ENCODE results near the gene XRN1. TPM values are rescaled to one million over a fixed set of nuclear protein-coding genes. Genes with fewer than 3 reads are reported as not detected.

XRN1 gene
- total and polyA plus RNA-seq, 10 of the 15 experiments (the other 5 are each of a cell fraction or from before 2014, with no cell fraction given): 1.7 to 38.8 (median 15.5) TPM

DNA sequence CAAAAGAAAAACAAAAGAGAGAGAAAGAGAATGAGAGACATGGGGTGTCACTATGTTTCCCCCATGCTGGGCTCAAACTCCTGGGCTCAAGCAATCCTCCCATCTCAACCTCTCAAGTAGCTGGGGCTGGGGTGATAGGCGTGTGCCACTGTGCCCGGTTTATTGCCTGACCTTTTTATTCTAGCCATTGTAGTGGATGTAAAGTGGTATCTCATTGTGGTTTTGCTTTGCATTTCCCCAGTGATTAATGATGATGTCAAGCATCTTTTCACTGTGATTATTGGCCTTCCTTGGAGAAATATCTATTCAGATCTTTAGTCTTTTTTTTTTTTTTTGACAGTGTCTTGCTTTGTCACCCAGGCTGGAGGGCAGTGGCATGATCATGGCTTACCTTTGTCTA, 184.7 kb downstream of the XRN1 start:
- CTCF ChIA-PET: no interaction called here
- SMC1A ChIA-PET (ENCODE audit: uncharacterized antibody, unreplicated experiment): interaction anchor here (1.0 to 1.3 kb wide), 3 partner anchors 19 to 524 kb away, joined by 3 to 4 read pairs (median 3); no protein-coding TSS in a partner anchor

More for the DNA sequence above, 184.7 kb downstream of the XRN1 start:
- Histone ChIP-seq H3K4me3 (no peak overlapping the region), H3K4me2 (ENCODE audit: control insufficient read depth, insufficient read depth) (no peak overlapping the region), H3K36me3 (ENCODE audit: control insufficient read depth in 2 of 2, insufficient read depth in 2 of 2, low read length in 1 of 2) (no peaks in the 10 kb centered on the region), H3K27ac (ENCODE audit: control insufficient read depth, insufficient read depth) (no peak overlapping the region), H3K9me3 (replicated peaks; ENCODE audit: control insufficient read depth, insufficient read depth, low read length) (no peaks in the 10 kb centered on the region), H3K4me1 (ENCODE audit: control insufficient read depth, insufficient read depth, low read length) (no peaks in the 10 kb centered on the region), H3K79me2 (ENCODE audit: control insufficient read depth, insufficient read depth, low read length) (no peaks in the 10 kb centered on the region), H2AFZ (ENCODE audit: control insufficient read depth, low read depth, low read length) (no peak overlapping the region), H3K9ac (ENCODE audit: control insufficient read depth, insufficient read depth, low read length) (no peak overlapping the region), H4K20me1 (ENCODE audit: control insufficient read depth, insufficient read depth) (no peaks in the 10 kb centered on the region), H3K27me3 (replicated peaks in 1 of 2; ENCODE audit: control insufficient read depth in 2 of 2, insufficient read depth in 2 of 2, low read length in 1 of 2) (no peaks in the 10 kb centered on the region)
- intact Hi-C loops (cut with micrococcal nuclease; ENCODE audit: unreplicated experiment) (no loop called here), in situ Hi-C loops (cut with MboI) (no loop called here)
- FAIRE-seq (no peak), ATAC-seq (no peak), DNase-seq (ENCODE audit: low read depth, low spot score) (no peak)
- BruUV-seq (replicated peaks): no TSS peak
- 92% methylated on average over 2 of the region's 2 CpGs for WGBS (ENCODE audit: insufficient coverage, insufficient replicate concordance, low lambda C conversion rate, missing lambda C conversion rate)
- ChIA-PET POLR2A (no interaction called here), RAD21 (ENCODE audit: unreplicated experiment) (no interaction called here)
- TF ChIP-seq JUND (IDR thresholded peaks at IDR 0.05; ENCODE audit: low read depth, low read length) (no peak), ZNF24 (IDR thresholded peaks at IDR 0.05) (no peak), EP300 (IDR thresholded peaks at IDR 0.05; ENCODE audit: borderline replicate concordance in 1 of 2, control insufficient read depth in 1 of 2, low read depth in 2 of 2, low read length in 2 of 2) (no peak), ZNF622 (IDR thresholded peaks at IDR 0.05) (no peak), STAT3 (IDR thresholded peaks at IDR 0.05; ENCODE audit: low read depth, low read length) (no peak), CBFB (IDR thresholded peaks at IDR 0.05; ENCODE audit: low read depth) (no peak), TCF12 (IDR thresholded peaks at IDR 0.05; ENCODE audit: low read depth, low read length) (no peak), GATAD2B (conservative IDR thresholded peaks at IDR 0.05; ENCODE audit: low read depth) (no peak), NR2C1 (IDR thresholded peaks at IDR 0.05) (no peak), NFYB (IDR thresholded peaks at IDR 0.05; ENCODE audit: insufficient read depth, low read depth, low read length) (no peak), CBX3 (IDR thresholded peaks at IDR 0.05; ENCODE audit: borderline replicate concordance, low read depth) (no peak), ZZZ3 (IDR thresholded peaks at IDR 0.05; ENCODE audit: control insufficient read depth, insufficient read length, low read depth) (no peak), EED (IDR thresholded peaks at IDR 0.05; ENCODE audit: low read depth) (no peak), CREB1 (IDR thresholded peaks at IDR 0.05; ENCODE audit: low read depth) (no peak), EGR1 (IDR thresholded peaks at IDR 0.05; ENCODE audit: borderline replicate concordance in 1 of 2, low read depth in 2 of 2, low read length in 2 of 2) (no peak), YY1 (IDR thresholded peaks at IDR 0.05; ENCODE audit: low read depth, low read length) (no peak), SREBF2 (IDR thresholded peaks at IDR 0.05; ENCODE audit: low read length) (no peak), RELA (IDR thresholded peaks at IDR 0.05; ENCODE audit: borderline replicate concordance, partially characterized antibody) (no peak), NFIC (IDR thresholded peaks at IDR 0.05; ENCODE audit: low read depth, low read length) (no peak)
- TF ChIP-seq, protein P1, sequence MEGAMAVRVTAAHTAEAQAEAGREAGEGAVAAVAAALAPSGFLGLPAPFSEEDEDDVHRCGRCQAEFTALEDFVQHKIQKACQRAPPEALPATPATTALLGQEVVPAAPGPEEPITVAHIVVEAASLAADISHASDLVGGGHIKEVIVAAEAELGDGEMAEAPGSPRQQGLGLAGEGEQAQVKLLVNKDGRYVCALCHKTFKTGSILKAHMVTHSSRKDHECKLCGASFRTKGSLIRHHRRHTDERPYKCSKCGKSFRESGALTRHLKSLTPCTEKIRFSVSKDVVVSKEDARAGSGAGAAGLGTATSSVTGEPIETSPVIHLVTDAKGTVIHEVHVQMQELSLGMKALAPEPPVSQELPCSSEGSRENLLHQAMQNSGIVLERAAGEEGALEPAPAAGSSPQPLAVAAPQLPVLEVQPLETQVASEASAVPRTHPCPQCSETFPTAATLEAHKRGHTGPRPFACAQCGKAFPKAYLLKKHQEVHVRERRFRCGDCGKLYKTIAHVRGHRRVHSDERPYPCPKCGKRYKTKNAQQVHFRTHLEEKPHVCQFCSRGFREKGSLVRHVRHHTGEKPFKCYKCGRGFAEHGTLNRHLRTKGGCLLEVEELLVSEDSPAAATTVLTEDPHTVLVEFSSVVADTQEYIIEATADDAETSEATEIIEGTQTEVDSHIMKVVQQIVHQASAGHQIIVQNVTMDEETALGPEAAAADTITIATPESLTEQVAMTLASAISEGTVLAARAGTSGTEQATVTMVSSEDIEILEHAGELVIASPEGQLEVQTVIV (IDR thresholded peaks at IDR 0.05; ENCODE audit: borderline replicate concordance, partially characterized antibody): no peak
